ENCODE data around the gene IKBKE.

DNA sequence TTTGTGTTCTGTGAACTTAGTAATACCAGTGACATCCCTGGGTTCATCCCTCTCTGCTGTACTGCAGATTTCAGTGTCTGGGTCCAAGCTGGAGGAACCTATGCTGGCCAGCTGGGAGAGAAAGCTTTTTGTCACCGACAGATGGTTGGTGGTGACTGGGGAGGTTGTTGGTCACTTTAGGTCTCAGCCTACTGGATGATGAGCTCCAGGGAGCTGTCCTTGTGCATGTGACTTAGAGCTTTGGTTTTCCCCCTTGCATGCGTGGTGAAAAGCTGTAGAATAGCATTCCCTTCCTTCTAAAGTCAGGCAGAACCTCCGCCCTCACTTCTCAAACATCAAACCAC, 22.9 kb upstream of the IKBKE start:
- TF ChIP-seq, protein P1, sequence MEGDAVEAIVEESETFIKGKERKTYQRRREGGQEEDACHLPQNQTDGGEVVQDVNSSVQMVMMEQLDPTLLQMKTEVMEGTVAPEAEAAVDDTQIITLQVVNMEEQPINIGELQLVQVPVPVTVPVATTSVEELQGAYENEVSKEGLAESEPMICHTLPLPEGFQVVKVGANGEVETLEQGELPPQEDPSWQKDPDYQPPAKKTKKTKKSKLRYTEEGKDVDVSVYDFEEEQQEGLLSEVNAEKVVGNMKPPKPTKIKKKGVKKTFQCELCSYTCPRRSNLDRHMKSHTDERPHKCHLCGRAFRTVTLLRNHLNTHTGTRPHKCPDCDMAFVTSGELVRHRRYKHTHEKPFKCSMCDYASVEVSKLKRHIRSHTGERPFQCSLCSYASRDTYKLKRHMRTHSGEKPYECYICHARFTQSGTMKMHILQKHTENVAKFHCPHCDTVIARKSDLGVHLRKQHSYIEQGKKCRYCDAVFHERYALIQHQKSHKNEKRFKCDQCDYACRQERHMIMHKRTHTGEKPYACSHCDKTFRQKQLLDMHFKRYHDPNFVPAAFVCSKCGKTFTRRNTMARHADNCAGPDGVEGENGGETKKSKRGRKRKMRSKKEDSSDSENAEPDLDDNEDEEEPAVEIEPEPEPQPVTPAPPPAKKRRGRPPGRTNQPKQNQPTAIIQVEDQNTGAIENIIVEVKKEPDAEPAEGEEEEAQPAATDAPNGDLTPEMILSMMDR (IDR thresholded peaks at IDR 0.05; ENCODE audit: low read depth, low read length): no peak
- TF ChIP-seq EZH2phosphoT487 (IDR thresholded peaks at IDR 0.05; ENCODE audit: low read depth): no peak
